Skeletal muscle cell (primary cell): ENCODE data around the gene FOXF1.

Experiments used
- DNase-seq: peaks from one replicate; pipeline ENCODE4 v3.0.0-alpha.2; 2010; ENCODE audit warnings: low read depth
- H3K4me3 ChIP-seq: 2 replicates; pipeline ENCODE4 v1.5.1; 2011; ENCODE audit warnings: low read depth, mild to moderate bottlenecking, control low read depth, low read length, moderate library complexity

Gene FOXF1

DNA sequence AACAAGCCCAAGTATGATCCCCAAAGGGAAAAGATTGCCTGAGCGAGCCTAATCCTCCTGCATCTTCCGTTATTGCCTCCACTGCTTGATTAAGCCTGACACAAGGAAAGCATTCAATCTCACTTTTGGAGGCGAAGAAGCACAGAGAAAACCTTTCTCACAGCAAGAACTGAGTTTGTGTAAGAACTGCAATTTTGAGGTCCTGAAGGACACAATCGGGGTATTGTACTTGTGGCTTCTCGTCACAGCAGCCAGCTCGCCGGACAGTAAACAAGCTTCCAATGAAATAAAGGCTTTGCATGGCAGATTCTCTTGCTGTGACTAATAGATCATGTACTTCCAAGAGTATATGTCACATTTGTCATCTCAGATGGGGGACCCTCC, 18.7 kb upstream of the FOXF1 start:
- no peak overlapping the region for H3K4me3 ChIP-seq
- DNase-seq = no peak

DNA sequence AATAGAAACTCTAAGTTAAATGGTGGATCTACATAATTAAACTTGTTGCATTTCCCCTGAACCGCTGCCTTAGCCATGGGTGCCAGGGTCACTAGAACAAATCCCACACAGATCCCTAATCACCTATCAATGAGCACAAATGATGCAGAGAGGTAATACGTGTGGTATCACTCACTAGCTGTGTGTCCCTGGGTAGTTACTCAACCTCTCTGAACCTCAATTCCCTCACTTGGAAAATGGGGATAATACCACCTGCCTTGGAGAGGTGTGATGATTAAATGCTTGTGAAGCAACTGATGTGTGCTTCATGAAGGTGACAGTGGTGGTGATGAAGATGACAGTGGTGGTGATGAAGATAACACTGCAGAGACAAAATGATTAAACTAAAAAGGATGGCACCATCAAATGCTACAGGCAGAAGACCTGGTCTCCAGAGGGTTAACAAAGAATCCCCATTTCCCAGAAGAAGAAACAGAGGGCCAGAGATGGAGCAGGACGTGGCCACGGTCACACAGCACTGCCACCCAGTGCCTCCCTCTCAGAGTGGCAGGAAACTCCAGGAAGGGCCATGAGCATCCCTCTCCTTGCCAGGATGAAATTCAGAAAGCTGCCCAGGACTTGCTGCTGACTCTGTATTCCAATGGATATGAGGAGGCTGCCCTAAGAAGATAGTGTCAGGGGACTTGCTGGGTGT, 17.9 kb upstream of the FOXF1 start:
- no peak overlapping the region for H3K4me3 ChIP-seq
- DNase-seq = no peak

DNA sequence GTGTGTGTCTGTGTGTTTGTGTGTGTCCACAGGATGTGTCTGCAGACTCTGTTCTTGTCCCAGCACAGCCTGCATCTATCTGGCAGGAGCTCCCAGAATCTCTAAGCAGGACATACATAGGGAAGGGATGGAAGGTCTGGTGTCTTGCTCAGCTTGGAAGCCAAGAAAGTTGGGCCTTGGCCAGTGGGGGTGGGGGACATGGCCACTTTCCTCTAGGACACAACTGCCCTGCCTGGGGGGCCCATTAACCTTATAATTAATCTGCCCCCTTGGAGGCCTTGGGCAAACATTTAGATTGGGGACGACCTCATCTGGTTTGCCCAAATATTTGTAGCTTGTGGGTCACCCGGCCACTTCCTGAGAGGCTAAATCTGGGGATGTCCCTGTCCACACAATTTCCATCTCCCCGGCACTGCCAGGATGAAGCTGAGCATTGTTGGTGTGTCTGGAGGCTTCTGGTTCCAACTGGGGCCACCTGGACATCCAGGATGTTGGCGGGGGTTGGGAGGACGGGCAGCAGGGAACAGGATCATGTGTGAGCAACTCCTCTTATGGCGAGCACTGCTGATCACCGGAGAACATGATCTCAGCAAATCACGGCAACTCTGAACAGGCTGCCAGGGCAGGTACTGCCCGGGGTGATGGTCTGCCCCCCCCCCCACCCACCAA, 17.2 kb upstream of the FOXF1 start:
- no peak for DNase-seq
- no peak overlapping the region for H3K4me3 ChIP-seq

DNA sequence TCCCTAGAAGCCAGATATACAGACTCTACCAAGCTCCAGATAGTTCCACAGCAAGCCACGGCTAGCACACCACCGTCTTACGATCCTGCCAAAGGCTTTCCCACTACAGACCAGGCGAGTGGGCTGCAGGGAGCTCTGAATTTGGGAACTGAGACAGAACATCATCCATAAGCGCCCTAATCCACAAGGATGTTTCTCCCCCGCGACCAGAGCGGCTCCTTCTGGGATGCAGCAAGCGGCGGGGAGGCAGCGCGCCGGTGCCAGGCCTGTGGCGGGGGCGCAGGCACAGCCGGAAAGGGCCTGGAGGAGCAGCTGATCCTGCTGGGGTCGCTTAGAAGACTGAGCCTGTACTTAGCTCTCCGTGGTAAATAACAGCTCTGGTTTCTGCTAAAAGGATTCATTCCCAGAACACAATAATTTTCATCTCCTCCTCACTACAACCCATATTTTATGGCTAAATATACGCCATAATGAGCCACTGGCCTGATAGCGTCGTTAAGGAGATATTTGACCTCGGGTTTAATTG, 16.2 kb upstream of the FOXF1 start:
- no peak for DNase-seq
- H3K4me3 ChIP-seq = no peak overlapping the region

DNA sequence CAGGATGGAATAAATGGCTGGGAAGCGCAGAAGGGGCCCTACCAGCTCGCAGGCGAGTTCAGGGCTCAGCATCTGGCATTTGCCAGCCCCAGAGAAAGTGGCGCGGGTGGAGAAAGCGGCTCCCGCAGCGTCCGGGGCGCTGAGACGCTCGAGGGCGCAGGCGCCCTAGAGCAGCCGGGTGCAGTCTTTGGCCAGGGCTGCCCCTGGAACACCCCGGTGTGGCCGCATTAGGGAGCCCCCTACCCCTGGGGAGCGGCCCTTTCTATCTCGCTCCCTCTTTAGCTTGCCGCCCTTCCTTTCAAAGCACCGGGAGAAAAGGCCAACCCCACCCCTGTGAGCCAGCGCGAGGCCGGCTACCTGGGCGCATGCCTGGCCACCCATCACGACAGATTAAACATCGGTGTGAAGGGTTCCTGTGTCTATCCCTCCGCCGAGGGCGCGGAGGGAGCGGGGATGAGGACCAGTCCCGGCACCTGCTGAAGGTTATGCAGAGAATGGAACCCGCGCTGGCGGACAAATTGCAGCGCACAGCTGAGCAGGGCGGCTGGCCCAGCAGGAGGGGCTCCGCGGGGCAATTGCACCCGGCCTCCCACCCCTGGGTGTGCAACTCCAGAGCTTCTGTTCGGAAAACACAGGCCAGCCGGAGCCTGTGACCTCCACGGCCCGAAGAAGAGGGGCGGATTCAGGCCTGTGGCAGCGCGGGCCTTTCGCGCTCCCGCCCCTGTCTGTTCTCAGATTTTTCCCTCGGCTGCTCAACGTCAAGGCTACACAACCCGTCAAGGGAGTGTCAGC, 15.6 kb upstream of the FOXF1 start:
- no peak overlapping the region for H3K4me3 ChIP-seq
- no peak for DNase-seq

DNA sequence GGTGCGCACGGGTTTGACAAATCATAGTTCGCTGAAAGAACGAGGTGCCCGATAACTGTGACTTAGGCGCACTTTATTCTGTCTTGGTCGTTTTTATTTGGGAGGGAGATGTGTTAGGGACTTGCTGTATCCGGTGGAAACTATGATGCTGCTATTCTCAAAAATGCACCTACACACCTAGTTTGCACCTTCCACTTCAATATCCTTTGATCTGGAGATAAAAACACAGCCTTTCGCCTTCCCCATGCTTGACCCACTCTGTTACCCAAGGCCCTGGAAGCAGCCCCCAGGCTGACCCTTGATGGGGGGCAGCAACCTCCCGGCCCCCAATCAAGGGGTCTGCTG, 15.0 kb upstream of the FOXF1 start:
- no peak overlapping the region for H3K4me3 ChIP-seq
- DNase-seq = no peak

DNA sequence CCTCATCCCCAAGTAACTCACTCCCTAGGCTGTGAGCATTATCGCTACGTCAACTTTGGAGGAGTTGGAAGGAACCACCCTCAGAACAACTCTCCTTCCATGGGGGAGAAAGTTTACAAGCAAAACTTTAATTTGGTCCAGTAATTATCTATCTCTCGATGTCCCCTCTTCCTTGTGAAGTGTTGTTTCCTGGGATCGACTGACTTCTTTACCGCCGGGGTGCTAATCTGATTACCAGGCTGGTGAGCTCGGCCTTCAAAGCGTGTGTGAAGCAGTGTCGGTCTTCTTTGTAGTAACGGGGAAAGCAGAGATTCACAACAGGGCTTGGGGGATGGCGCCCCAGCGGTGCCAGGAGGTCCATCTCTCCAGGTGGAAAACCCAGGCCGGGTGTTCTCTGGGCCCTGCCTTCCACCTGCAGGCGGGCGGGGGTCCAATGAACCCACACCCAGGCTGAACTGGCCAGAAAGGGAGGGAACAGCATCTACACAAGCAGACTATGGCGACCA, 14.5 kb upstream of the FOXF1 start:
- DNase-seq = no peak
- H3K4me3 ChIP-seq = no peak overlapping the region

DNA sequence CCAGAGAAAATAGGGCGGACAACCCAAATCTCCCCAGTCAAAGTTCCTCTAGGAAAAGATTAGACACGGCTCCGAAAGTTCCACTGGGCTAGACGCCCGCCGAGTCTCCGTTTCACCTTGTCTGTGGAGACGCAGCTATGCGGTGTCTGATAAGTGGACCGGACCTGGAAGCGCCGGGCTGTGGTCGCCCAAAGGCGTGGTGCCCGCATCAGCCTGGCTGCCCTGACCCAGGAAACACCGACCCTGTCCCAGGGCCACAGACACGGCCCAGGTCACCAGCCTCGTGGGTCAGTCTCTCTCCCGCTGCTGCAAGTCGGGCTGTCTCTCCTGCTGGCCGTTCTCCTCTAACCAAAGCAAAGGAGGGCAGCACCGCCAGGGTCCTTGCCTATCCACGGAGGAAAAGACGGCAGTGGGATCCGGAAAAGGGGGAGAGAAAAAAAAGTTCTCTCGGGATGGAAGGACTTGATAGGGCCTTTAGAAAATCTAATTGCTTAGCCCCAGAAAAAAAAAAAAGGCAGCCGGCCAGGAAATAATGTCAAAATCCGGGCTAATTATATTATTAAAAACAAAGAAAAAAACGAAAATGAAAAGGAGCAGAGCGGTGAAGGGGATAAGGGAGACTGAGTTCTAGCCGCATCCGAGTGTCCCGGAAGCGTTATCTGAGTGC, 13.9 kb upstream of the FOXF1 start:
- DNase-seq = no peak
- no peak overlapping the region for H3K4me3 ChIP-seq

DNA sequence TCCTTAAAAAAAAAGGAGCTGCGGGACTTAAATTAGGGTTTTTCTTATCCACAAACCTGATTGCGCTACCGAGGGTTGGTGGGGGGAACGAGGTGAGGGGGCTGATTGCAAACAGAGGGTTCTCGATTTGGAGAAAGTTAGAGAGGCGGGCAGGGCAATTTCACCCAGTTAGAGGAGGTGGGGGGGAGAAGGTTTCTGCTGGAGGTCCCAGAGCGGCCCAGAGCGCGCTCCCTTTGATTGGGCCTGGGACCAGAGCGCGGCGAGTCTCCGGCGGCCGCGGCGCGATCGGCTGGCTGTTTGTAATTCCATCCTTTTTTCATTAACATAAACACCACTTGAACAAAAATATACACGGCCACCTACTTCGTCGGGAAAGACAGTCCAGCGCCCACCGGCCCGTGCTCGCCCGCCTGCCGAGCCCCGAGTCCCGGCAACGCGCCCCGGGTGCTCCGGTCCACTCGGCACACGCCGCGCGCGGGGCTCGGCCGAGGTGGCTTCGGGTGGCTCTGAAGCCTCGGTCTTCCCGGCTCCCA, 13.3 kb upstream of the FOXF1 start:
- DNase-seq = no peak
- no peak overlapping the region for H3K4me3 ChIP-seq

DNA sequence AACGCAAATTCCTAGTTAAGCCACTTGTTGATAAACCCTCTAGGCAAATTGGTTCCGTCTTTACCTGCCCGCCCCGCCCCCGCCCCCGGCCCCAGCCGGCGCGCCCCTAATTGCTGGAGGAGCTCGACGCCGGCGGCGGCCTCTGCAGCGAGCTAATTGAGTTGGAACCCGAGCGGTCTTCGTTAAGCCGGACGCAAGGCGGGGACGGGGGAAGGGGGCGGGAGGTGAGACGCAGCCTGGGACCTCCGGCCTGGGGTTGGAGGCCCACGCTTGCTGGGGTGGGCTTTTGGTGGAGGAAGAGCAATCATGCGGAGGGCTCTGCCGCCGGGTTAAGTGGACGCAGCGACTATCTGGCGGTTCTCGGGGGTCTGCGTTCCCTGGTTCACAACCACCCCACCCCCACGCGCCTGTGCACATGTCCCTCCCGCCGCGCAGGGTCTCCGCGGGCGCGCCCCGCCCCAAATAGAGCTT, 12.7 kb upstream of the FOXF1 start:
- H3K4me3 ChIP-seq = no peak overlapping the region
- no peak for DNase-seq

DNA sequence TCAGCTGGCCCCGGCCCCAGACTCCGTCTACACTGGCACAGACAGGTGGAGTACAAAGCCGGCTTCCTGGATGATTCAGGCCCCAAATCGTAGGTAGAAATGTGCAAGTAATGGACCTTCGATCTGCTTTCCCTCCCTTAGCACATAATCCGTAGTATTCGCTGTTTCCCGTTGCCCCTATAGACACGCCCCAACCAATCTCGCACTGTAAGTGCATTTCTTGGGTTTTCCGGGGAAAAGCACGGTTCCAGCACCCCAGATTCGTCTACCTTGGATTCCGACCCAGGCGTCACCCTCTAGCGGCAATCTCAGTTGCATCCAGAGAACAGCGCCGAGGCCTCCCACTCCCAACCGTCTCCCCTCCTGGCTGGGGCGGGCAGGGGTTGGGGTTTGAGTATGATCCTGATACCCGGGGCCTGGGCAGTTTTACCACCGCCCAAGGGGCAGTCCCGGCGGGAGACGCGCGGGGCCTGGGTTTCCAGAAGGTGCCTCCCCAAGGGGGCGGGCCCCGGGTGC, 12.1 kb upstream of the FOXF1 start:
- no peak for DNase-seq
- H3K4me3 ChIP-seq = no peak overlapping the region

DNA sequence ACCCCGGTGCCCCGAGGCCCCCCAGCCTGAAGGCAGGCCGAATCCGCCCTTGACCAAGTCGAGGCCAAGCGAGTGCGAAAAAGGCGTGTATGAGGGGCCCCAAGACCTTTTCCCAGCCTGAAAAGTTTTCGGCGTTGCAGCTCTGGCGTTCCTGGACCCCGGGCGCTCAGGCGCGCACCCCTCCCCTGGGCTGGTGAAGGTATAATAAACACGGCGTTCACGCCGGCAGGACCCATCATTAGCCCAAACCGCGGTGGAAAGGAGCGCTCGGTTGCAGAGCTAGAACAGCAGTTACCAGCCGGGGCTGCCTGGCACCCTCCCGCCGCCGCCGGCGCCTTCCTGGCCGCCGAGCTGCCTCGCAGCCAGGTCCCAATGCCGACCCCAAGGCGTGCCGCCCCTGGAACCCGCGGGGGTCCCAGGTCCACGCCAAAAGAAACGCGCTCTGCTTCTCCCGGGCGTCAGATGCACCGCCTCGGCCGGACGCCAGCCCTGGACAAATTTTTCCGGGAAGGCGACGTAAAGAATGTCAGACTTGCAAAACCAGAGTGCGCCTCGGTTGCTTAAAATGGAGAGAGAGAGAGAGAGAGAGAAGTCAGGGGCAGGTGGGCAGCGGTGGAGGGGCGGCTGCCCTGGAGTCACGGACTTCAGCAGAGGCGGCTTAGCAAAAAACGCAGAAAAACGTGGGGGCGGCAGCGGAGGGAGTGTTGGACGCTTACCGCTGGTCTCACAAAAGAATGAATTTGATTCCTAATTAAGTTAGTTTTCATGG, 11.5 kb upstream of the FOXF1 start:
- no peak overlapping the region for H3K4me3 ChIP-seq
- no peak for DNase-seq

DNA sequence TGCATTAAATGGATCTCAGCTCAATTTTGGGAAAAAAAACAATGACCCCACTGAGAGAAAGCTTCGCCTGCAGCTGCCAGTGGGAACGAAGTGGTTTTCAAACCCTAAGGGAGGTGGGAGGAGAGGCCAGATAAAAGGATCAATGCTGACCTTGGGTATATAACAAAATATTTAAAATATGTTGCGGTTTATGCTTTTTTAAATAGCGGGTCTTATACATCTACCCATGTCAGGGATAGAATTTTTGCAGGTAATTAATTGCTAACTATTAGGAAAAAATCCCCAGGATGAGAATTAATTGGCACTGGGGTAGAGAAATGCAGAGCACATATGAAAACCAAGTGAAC, 10.9 kb upstream of the FOXF1 start:
- DNase-seq = no peak
- H3K4me3 ChIP-seq = no peak overlapping the region

DNA sequence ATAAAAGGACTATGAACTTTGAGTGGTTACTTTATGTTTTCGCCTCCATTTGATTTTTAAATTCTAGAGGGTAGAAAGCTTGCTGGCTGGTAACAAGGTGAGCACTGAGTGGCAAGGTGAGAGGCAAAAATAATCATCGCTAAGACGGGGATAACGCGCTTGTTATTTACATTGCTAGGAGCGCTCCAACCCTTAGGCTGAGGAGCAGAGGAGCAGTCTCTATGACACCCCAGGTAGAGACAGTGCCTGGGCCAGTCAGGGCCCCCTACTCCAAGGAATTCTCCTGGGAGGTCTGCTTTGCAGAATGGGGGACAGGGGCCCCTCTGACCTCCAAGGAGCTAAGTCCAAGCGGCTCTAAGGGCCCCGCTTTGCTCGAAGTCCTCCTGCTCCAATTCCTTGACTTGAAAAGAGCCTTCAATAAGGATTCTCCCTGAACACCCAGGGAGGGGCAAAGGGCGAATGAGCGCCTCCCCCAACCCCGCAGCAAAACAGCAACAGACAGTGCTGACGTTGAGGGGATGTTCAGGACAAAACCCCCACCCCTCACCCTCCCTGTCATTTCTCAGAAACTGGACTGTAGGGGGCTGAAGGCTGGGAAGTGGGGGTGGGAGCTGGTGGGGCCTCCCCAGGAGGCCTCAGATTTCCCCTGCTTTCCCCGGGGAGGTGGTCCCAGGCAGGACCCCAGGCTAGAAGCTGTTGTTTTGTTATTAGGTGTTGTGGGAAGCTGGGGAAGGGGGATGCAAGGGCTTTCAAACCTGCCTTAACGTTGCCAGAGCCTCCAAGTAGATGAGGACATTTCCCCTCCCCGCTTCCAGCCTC, 10.2 kb upstream of the FOXF1 start:
- DNase-seq = no peak

DNA sequence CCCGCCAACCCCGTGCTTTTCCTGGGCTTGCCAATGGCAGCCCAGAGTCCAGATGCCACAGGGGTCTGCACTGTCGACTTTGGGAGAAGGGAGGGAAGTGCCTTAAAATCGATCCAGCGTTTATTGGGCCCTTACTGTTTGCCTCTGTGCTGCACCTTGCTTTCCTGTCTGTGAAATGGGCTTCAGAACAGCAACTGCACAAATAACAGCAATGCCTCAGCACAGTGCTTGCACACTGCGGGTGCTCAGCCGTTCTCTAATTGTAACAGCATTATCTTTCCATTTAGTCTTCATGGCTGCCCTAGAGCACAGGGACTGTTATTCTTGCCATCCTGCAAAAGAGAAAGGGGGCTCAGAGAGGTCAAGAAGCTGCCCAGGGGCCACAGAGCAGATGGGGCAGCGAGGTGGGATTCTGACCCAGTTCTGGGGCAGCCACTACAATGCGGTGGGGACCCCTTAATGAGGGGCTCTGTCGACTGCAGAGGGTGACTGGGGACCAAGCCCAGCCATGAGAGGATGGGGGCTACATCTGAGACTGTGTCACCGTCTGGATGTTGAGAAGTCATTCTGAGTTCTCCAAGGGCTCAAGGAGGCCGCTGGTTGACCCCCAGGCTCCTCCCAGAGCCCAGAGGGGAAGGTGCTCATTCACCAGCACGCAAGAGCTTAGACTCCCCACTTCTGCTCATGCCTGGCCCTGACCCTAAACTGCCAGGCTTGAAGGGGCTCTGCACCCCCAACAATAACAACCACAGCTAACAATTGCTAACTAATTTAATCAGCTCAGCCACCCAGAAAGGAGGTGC, 9.4 kb upstream of the FOXF1 start:
- DNase-seq = no peak
- H3K4me3 ChIP-seq = no peak overlapping the region

More for the DNA sequence above, 10.2 kb upstream of the FOXF1 start:
- no peak overlapping the region for H3K4me3 ChIP-seq

DNA sequence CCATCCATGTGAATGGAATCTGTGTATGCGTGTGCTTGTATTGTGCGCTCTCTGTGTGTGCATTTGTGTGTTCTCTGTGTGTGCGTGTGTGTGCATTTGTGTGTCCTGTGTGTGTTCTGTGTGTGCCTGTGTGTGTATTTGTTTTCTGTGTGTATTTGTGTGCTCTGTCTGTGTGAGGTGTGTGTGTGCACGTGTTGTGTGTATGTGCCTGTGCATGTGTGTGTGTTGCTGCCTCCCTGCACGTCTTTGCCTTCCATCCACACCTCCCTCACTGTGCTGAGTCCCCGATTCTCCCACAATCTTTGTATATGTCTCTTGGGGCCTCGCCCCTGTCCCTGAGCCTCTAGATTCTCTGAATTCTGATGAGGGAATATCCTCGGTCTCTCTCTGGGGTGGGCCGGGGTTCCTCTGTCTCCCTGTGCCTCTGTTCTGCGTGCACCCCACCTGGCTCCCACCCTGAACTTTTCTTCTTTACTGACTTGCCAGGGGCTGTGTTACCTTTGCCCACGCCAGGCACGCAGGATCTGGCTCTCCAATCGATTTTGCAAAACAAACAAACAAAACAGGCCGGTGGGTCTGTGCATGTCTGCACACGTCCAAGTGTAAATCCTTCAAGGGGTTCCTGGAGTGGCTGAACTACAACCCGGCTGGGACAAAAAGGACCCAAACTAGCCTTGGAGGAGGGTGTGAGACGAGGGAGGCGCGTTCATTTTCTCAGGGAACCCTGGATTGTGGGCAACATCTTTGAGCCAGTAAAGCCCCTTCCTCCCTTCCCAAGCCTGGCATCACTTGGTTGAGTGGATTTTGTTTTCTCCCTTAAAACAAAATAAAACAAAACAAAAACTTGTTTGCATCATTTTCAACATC, 8.1 kb upstream of the FOXF1 start:
- H3K4me3 ChIP-seq = no peak overlapping the region
- no peak for DNase-seq
